Activated CD4-positive, alpha-beta T cell treated with anti-CD3 and anti-CD28 coated beads, Interleukin-10, Interleukin-2, amounts not matched to agents 100 ng/mL and 50 ng/mL, durations not matched to agents 16 hours and 8 hours (primary cell): Measurements from ENCODE around the gene MLN.
"Not testable (repeated sequence)": the region's sequence is repeated elsewhere in the genome, so short reads cannot be mapped to it uniquely, and the experiment has no call there.

Source experiments
- DNase-seq: peaks from one replicate; pipeline ENCODE4 v3.0.0-alpha.2; 2020

The MLN gene

GRCh38 chr6:33834401-33835392 lies 30.9 kb upstream of the MLN start:
- DNase-seq = no peak

GRCh38 chr6:33833599-33833998 lies 29.8 kb upstream of the MLN start:
- no peak for DNase-seq

- DNase-seq = not testable (repeated sequence)
Observed at GRCh38 chr6:33832831-33833230, 29.0 kb upstream of the MLN start.

- DNase-seq = not testable (repeated sequence)
Observed at GRCh38 chr6:33831725-33832124, 27.9 kb upstream of the MLN start.

- no peak for DNase-seq
Observed at GRCh38 chr6:33830635-33831240, 26.9 kb upstream of the MLN start.

GRCh38 chr6:33828764-33829731 lies 25.2 kb upstream of the MLN start:
- no peak for DNase-seq

- no peak for DNase-seq
Observed at GRCh38 chr6:33828452-33828763, 24.6 kb upstream of the MLN start.

- DNase-seq = no peak
Observed at GRCh38 chr6:33827546-33828451, 24.0 kb upstream of the MLN start.

GRCh38 chr6:33826537-33826936 lies 22.7 kb upstream of the MLN start:
- DNase-seq = no peak

GRCh38 chr6:33824461-33825154 lies 20.8 kb upstream of the MLN start:
- no peak for DNase-seq

- DNase-seq = no peak
Observed at GRCh38 chr6:33823806-33824205, 20.0 kb upstream of the MLN start.

GRCh38 chr6:33822575-33823395 lies 19.0 kb upstream of the MLN start:
- no peak for DNase-seq

- no peak for DNase-seq
Observed at GRCh38 chr6:33820784-33821520, 17.1 kb upstream of the MLN start.

- DNase-seq = no peak
Observed at GRCh38 chr6:33820243-33820642, 16.4 kb upstream of the MLN start.

- no peak for DNase-seq
Observed at GRCh38 chr6:33819021-33819420, 15.2 kb upstream of the MLN start.

GRCh38 chr6:33818293-33818692 lies 14.5 kb upstream of the MLN start:
- DNase-seq = no peak

GRCh38 chr6:33817489-33817888 lies 13.7 kb upstream of the MLN start:
- DNase-seq = no peak

GRCh38 chr6:33816911-33817310 lies 13.1 kb upstream of the MLN start:
- no peak for DNase-seq

- peak; percentile 49 for DNase-seq
Observed at GRCh38 chr6:33815854-33816253, 12.1 kb upstream of the MLN start.
